LoVo (cell line): ENCODE data around the gene EPB41.
"Not testable (repeated sequence)": the region's sequence is repeated elsewhere in the genome, so short reads cannot be mapped to it uniquely, and the experiment has no call there.

Experiments
- DNase-seq: peaks from one replicate; pipeline ENCODE4 v3.0.0-alpha.2; 2016; ENCODE audit warnings: low spot score

Gene EPB41

GRCh38 chr1:29112705-29113412 is 198.5 kb downstream of the EPB41 start:
- DNase-seq = no peak

GRCh38 chr1:29113413-29114117 is 199.2 kb downstream of the EPB41 start:
- no peak for DNase-seq

DNA sequence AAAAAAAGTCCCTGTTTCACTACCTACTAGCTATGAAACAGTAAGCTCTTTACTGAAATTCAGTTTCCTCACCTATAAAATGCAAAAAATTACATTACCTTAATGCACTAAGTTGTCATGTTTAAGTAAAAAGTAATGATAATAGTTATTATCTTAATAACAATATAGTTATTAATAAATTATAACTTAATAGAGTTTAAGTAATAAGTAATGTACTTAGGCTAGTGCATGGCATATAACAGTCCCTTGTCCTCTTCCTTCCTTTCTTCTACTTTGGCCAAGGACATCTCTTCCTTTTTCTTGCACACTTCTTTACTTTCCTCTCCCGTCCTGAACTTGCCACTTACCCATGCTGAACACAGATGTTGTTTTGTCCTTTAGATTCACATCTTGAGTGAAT is 200.3 kb downstream of the EPB41 start:
- DNase-seq = no peak

GRCh38 chr1:29117381-29117780 is 203.0 kb downstream of the EPB41 start:
- DNase-seq = no peak

DNA sequence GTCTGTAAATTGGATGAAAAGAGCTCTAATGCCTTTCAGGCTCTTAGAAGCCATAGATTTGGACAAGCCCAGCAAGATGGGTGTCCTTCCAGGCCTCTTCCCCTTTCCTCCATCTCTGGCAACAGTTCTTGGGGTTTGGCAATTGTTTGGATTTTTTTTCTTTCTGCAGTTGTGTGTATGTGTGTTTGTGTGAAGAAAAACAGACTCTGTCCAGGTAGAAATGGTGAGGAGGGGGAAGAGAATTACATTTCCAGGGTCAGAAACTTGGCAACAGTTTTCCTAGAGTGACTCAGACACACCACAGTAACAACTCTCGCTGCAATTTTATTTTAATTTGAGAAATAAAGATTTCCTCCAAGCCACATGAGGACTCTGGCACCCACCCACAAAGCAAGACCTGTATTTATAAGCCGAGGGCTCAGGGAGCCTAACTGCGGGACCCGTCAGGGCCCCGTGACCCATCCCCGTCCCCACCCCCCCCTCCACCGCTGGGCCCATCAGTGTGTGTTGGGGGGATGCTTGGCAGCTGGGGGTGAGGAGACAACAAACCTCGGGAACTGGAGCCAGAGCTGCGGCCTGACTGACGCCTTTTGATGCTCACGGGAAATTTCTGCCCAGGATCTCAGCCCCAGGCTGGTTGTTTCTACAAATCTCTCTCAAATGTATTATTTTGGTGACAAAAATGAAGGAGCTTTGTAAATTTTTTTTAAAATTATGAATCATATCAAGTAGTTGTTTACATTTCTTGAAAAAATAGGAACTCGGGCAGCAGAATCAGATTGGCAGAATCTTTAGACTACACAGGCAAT is 205.0 kb downstream of the EPB41 start:
- DNase-seq = no peak

GRCh38 chr1:29120367-29120766 is 206.0 kb downstream of the EPB41 start:
- no peak for DNase-seq

DNA sequence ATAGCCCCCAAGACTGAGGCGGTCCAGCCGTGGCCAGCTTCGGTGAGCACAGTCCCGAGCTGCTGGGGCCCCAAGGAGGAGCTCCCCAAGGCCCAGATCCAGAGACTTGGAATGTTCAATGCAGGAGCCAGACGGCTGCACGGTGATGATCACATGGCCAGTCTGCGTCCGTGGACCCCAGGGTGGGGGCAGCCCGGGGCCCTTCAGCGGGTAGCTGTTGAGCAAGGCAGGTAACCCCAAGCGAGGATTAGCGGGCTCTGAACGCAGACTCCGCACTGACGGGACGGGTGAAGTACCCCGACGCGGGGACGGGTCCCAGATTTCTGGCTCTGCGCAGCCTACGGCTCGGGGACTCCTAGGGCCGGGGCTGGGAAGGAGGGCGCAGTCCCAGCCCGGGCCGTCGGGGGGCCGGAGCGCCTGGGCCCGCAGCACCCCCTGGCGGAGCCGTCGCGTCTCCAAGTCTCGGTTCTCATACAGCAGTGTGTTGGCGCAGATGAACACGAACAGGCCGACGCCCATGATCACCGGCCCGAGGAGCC is 206.6 kb downstream of the EPB41 start:
- no peak for DNase-seq

DNA sequence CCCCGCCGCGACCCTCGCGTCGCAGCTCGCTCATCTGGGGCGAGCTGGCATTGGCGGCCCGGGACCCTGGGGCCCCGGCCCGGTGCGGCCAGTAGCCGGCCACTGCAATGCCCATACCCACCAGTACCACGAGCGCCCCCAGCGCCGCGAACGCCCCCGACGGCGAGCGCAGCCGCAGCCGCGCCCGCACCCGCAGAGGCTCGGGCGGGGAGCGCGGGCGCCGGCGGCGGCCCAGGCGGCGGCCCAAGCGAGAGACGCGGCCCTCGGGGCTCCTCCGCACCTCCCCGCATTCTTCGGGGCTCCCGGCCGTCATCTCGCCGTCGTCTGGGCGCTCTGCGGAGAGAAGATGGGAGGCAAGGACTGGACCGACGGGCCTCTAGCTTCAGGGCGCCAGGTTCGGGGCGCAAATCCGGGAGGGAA is 207.2 kb downstream of the EPB41 start:
- no peak for DNase-seq

DNA sequence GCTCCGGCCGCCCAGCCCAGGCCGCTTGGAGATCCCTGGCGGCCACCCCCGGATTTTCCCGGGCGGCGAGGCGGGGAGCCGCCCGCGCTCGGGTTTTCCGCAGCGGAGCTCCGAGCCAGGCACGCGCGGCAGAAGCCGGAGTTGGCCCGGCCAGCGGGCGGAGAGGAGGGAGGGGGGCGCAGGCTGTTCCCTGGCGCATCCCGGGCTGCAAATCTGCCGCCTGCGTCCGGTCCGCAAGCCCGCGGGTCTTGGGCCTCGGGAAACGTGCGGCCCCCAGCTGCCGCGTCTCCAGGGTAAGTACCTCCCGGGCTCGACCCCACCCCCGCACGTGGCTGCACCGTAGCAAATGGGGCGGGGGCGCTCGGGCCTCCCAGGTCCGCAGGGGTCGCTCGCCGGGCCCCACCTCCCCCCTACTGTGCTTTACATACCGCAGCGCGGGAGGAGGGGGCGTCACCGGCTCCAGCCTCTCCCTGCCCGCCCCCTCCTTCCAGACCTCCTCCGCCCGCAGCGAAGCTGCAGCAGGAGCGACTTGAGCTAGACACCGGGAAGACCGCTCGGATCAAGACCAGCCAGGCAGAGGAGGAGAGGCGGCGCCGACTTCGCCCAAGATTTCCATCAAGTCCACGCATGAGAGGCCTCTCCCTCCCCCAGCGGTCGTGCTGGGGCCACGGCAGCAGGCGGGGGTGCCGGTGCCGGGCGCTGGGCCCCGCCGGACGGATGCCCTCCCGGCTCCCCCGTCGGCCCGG is 207.7 kb downstream of the EPB41 start:
- DNase-seq = no peak

GRCh38 chr1:29122682-29123052 is 208.3 kb downstream of the EPB41 start:
- DNase-seq = no peak

GRCh38 chr1:29123053-29123886 is 208.9 kb downstream of the EPB41 start:
- no peak for DNase-seq

DNA sequence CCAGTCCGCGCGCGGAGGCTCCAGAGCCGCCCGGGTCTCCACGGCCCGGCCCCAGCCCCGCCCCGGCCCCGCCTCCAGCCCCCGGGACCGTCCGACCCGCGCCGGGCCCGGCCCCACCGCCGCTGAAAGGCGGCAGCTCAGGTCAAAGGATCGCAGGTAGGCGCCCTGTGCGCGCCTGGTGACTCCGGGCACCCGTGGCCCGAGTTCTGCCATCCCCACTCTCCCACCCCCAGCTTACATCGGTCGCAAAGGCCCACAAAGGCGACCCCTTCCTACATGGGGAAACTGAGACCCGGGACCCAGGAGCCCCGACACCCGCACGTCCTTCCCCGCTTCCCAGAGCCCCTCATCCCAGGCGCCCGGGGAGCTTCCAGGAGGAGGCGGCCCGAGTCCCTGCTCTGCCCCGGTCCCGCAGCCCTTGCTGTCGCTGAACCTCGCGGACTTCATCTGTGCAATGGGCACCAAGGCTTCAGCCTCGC is 209.6 kb downstream of the EPB41 start, which contains the start of gene TMEM200B:
TSS of gene TMEM200B (minus strand) at position 17 of the 479 bp plus-strand sequence. CDS start 2,075 bp downstream, outside the sequence.
- no peak for DNase-seq

DNA sequence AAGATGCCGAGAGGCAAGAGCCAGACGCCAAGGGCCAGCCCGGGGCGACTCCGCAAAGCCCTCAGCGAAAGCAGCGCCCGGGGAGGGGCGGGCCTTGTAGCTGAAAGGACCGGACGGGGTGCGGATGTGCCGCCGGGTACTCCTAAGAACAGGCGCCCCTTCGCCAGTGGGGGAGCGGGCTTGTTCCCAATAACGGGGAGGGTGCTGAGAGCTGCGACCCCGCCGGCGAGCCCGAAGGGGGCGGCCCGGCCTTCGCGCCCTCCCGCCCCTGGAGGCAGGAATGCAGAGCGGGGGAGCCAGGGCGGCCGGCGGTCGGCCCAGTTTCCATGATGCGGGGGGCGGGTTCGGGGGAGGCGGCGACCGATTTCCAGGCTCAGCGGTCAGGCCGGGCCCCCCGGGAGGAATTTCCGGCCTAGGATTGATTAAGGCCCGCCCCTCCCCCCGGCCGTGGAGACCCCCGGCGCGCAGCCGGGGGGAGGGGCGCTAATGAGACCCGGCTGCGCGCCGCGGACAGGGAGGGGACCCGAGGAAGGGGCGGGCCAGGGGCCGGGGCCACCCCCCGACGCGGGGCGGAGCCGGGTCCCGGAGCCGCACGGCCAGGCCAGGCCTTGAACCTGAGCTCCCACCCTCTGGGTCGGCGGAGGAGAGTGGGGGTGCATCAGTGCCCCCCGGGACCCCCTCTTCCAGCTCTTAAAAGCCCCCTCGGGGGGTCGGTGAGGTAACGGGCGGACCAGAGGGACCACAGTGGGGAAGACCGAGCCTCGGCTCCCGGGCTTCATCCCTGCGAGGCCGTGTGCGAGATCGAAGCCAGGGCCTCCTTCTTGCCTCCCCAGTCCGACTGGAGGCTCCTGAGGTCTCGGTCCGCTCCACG is 210.2 kb downstream of the EPB41 start:
- peak; percentile 71 for DNase-seq

DNA sequence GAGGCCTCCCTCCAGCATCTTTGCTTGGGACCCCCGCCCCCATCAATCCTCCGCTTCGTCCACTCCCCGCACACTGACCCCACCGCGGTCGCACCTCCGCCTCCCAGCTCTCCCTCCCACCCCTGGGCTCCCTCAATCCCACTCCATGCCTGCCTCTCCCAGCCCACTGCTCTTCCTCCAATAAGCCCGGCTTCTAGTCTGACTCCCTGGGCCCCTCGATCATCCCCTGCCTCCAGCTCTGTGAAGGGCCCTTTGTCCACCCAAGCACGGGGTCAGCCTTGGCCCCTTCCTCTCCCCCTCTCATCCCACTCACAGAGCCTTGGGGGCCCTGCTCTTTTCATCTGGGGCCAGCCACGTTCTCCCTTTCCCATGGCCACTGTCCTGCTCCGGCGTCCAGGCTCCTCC is 210.9 kb downstream of the EPB41 start:
- no peak for DNase-seq

GRCh38 chr1:29125788-29126187 is 211.4 kb downstream of the EPB41 start:
- no peak for DNase-seq

DNA sequence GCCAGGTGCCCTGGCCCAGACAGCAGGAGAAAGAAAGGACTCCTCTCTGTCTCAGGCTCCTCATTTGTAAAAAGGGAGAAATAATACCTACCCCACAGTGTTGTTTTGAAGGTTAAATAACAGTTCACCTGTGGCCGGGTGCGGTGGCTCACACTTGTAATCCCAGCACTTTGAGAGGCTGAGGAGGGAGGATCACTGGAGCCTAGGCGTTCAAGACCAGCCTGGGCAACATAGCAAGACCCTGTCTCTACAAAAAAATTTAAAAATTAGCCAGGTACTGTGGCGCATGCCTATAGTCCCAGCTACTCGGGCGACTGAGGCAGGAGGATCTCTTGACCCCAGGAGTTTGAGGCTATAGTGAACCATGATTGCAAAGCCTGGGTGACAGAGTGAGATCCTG is 211.8 kb downstream of the EPB41 start:
- DNase-seq = no peak

GRCh38 chr1:29128739-29129138 is 214.4 kb downstream of the EPB41 start:
- no peak for DNase-seq

DNA sequence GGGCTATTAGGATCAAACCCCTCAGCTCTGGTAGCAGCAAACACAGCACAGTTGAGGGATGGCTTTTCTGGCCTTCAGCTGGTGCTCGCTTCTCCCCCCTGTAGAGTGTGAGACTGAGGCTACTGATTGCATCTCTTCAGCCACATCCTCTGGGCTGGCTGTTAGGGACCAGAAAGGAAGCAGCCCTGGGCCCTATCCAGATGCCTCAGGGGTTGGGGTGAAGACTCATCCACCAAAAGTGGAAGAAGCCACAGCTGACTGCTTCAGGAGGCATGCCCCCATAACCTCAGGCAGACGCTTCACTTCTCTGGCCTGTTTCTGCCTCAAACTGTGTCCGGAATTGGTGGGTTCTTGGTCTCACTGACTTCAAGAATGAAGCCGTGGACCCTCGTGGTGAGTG is 215.5 kb downstream of the EPB41 start:
- no peak for DNase-seq

DNA sequence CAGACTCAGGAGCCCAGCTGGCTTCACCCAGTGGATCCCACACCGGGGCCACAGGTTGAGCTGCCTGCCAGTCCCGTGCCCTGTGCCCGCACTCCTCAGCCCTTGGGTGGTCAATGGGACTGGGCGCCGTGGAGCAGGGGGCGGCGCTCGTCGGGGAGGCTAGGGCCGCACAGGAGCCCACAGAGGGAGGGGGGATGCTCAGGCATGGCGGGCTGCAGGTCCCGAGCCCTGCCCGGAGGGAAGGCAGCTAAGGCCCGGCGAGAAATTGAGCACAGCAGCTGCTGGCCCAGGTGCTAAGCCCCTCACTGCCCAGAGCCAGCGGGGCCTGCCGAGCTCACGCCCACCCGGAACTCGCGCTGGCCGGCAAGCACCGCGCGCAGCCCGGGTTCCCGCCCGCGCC is 216.7 kb downstream of the EPB41 start:
- not testable (repeated sequence) for DNase-seq
